MM.1S (cell line): ENCODE measurements around the gene CDH22.

ENCODE experiments used
- DNase-seq: peaks from one replicate; pipeline ENCODE4 v3.0.0-alpha.2; 2015
- H2AFZ ChIP-seq: fragments of 300-600 bp; sonication (generic); 2 replicates; pipeline ENCODE4 v1.6.0; 2016; ENCODE audit warnings: antibody characterized with exemption, low read length
- H3F3A ChIP-seq: fragments of 300-600 bp; sonication (generic); 2 replicates; pipeline ENCODE4 v1.6.1; 2016; ENCODE audit warnings: mild to moderate bottlenecking, antibody characterized with exemption, low read length, moderate library complexity, mixed read lengths; ENCODE audit not compliant: insufficient read depth
- H3K27ac ChIP-seq: fragments of 300-600 bp; sonication (generic); 2 replicates; pipeline ENCODE4 v1.5.1; 2016; ENCODE audit warnings: mild to moderate bottlenecking, low read length
- H3K27me3 ChIP-seq: fragments of 300-600 bp; sonication (generic); replicated peaks from 2 replicates; pipeline ENCODE4 v1.6.0; 2016; ENCODE audit warnings: low read length; ENCODE audit not compliant: insufficient read depth
- H3K36me3 ChIP-seq: fragments of 300-600 bp; sonication (generic); replicated peaks from 2 replicates; pipeline ENCODE4 v1.6.1; 2016; ENCODE audit warnings: mild to moderate bottlenecking, low read length, mixed read lengths; ENCODE audit not compliant: insufficient read depth
- H3K4me1 ChIP-seq: fragments of 300-600 bp; sonication (generic); 2 replicates; pipeline ENCODE4 v1.6.1; 2016; ENCODE audit warnings: low read length, mixed read lengths
- H3K4me2 ChIP-seq: fragments of 300-600 bp; sonication (generic); 2 replicates; pipeline ENCODE4 v1.6.0; 2016; ENCODE audit warnings: low read depth, low read length
- H3K4me3 ChIP-seq: fragments of 300-600 bp; sonication (generic); 2 replicates; pipeline ENCODE4 v1.5.1; 2016; ENCODE audit warnings: low read length, mixed read lengths
- H3K79me2 ChIP-seq: fragments of 300-600 bp; sonication (generic); 2 replicates; pipeline ENCODE4 v1.6.1; 2016; ENCODE audit warnings: mixed run types, low read length, mixed read lengths
- H3K9ac ChIP-seq: fragments of 300-600 bp; sonication (generic); 2 replicates; pipeline ENCODE4 v1.6.1; 2016; ENCODE audit warnings: low read length, mixed read lengths
- H3K9me2 ChIP-seq: fragments of 300-600 bp; sonication (generic); replicated peaks from 2 replicates; pipeline ENCODE4 v1.6.1; 2016; ENCODE audit warnings: mild to moderate bottlenecking, low read length, mixed read lengths; ENCODE audit not compliant: insufficient read depth
- H3K9me3 ChIP-seq: fragments of 300-600 bp; sonication (generic); replicated peaks from 2 replicates; pipeline ENCODE4 v1.6.1; 2016; ENCODE audit warnings: mild to moderate bottlenecking, low read length, mixed read lengths; ENCODE audit not compliant: insufficient read depth
- H4K20me1 ChIP-seq: fragments of 300-600 bp; sonication (generic); 2 replicates; pipeline ENCODE4 v1.6.1; 2016; ENCODE audit warnings: mild to moderate bottlenecking, low read length, moderate library complexity, mixed read lengths; ENCODE audit not compliant: insufficient read depth
- EZH2 ChIP-seq: fragments of 300-600 bp; sonication (generic); optimal IDR thresholded peaks from 2 replicates; pipeline ENCODE3; 2017; ENCODE audit warnings: low read depth, mild to moderate bottlenecking, antibody characterized with exemption, low read length, mixed read lengths
- EZH2phosphoT487 ChIP-seq: fragments of 300-600 bp; sonication (generic); IDR thresholded peaks from 2 replicates; pipeline ENCODE4 v1.6.1; 2018; ENCODE audit warnings: antibody characterized with exemption, low read length
- TF ChIP-seq, protein P1 (sequence below): fragments of 300-600 bp; sonication (generic); IDR thresholded peaks from 2 replicates; pipeline ENCODE4 v1.5.1; 2016; ENCODE audit warnings: antibody characterized with exemption, low read length, mixed read lengths

CDH22 gene

DNA sequence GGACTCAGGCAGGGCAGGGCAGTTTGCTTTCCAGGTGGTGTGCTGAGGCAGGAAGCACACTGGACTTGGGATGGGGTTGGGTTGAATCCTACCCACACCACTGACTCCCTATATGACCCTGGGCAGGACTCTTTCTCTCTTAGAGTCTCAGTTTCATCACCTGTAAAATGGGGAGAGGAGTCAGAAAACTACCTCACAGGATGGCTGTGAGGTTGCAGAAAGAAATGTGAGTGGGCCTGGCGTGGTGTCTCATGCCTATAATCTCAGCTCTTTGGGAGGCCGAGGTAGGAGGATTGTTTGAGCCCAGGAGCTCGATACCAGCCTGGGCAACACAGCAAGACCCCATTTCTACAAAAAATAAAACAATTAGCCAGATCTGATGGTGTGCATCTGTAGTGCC lies 122.9 kb downstream of the CDH22 start:
- Histone ChIP-seq H3K27ac (no peak overlapping the region), H3K27me3 (peaks cover 40% of the 10 kb centered on the region), H3F3A (no peaks in the 10 kb centered on the region), H3K4me3 (no peak overlapping the region), H3K4me1 (no peaks in the 10 kb centered on the region), H2AFZ (no peak overlapping the region), H3K9ac (no peak overlapping the region), H3K4me2 (no peak overlapping the region), H4K20me1 (no peaks in the 10 kb centered on the region), H3K79me2 (no peaks in the 10 kb centered on the region), H3K9me3 (no peaks in the 10 kb centered on the region), H3K36me3 (no peaks in the 10 kb centered on the region), H3K9me2 (no peaks in the 10 kb centered on the region)
- TF ChIP-seq EZH2phosphoT487 (no peak), EZH2 (no peak)
- TF ChIP-seq, protein P1, sequence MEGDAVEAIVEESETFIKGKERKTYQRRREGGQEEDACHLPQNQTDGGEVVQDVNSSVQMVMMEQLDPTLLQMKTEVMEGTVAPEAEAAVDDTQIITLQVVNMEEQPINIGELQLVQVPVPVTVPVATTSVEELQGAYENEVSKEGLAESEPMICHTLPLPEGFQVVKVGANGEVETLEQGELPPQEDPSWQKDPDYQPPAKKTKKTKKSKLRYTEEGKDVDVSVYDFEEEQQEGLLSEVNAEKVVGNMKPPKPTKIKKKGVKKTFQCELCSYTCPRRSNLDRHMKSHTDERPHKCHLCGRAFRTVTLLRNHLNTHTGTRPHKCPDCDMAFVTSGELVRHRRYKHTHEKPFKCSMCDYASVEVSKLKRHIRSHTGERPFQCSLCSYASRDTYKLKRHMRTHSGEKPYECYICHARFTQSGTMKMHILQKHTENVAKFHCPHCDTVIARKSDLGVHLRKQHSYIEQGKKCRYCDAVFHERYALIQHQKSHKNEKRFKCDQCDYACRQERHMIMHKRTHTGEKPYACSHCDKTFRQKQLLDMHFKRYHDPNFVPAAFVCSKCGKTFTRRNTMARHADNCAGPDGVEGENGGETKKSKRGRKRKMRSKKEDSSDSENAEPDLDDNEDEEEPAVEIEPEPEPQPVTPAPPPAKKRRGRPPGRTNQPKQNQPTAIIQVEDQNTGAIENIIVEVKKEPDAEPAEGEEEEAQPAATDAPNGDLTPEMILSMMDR: no peak
- DNase-seq: no peak

DNA sequence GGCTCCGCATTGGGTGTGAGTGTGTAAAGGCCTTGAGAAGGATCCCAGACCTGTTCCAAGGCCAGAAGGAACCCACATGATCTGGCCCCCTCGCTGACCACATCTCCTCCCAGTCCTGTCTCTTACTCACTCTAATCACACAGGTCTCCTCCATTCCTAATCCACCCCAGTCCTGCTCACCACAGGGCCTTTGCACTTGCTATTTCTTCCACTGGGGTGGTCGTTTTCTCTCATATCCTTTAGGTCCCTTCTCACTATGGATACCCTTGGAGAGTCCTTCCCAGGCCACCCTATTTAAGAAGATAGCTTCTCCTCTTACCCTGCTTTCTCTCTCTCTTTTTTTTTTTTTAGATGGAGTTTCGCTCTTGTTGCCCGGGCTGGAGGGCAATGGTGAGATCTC lies 124.5 kb downstream of the CDH22 start:
- H3K4me1 ChIP-seq: no peaks in the 10 kb centered on the region
- H3K9me2 ChIP-seq: no peaks in the 10 kb centered on the region
- no peak overlapping the region for H3K4me3 ChIP-seq
- no peaks in the 10 kb centered on the region for H3K79me2 ChIP-seq
- H3F3A ChIP-seq: no peaks in the 10 kb centered on the region
- H3K27me3 ChIP-seq: peaks cover 51% of the 10 kb centered on the region
- no peak overlapping the region for H2AFZ ChIP-seq
- TF ChIP-seq, protein P1: no peak
- TF ChIP-seq EZH2: no peak
- no peak for TF ChIP-seq EZH2phosphoT487
- no peaks in the 10 kb centered on the region for H4K20me1 ChIP-seq
- no peaks in the 10 kb centered on the region for H3K9me3 ChIP-seq
- DNase-seq: no peak
- H3K36me3 ChIP-seq: no peaks in the 10 kb centered on the region
- H3K9ac ChIP-seq: no peak overlapping the region
- H3K4me2 ChIP-seq: no peak overlapping the region
- no peak overlapping the region for H3K27ac ChIP-seq

DNA sequence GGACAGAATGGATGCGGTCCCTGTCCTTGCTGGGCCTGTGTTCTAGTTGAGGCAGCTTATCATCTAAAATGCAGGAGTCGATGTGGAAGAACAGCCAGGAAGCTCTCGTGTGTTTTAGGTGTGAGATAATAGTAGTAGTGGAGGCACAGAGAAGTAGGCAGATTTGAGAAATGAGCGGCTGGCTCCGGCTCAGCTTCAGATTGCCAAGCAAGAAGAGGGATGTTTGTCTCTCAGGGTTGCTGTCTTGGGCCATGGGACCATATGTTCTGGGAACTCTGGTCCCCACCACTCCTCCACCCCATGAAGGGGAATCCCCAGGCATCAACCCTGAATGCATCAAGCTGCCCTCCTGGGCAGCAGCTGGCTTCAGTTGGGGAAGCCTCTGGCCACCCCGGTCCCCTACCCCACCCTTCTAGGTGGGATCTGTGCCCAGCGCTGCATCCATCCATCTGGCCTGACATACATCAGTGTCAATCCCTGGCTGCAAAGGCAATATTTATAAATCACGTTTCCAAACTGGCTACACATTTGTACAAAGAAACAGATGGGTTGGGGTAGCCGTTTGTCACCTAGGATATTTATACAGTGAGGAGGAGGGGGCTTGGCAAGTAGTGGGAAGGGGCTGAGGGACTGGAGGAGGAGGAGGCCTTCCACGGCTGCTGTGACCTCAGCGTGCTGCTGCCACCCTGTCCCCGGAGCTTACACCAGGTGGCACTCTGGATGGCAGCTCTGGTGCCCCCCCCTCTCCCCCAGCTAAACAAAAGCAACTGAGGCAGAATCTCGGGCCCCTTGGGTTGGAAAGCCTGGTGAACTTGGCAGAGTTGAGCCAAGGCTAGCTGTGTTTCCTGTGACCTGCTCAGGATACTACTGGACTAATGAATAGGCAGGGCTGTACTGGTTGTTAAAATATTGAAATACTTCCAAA lies 125.8 kb downstream of the CDH22 start:
- Histone ChIP-seq H4K20me1 (no peaks in the 10 kb centered on the region), H3K9me2 (no peaks in the 10 kb centered on the region), H3K9me3 (no peaks in the 10 kb centered on the region), H3K27ac (no peak overlapping the region), H3K4me2 (no peak overlapping the region), H3K79me2 (no peaks in the 10 kb centered on the region), H3K9ac (no peak overlapping the region), H3K4me3 (no peak overlapping the region), H3F3A (no peaks in the 10 kb centered on the region), H2AFZ (no peak overlapping the region), H3K27me3 (peaks cover 55% of the 10 kb centered on the region), H3K36me3 (no peaks in the 10 kb centered on the region), H3K4me1 (no peaks in the 10 kb centered on the region)
- no peak for DNase-seq
- TF ChIP-seq EZH2phosphoT487: no peak

DNA sequence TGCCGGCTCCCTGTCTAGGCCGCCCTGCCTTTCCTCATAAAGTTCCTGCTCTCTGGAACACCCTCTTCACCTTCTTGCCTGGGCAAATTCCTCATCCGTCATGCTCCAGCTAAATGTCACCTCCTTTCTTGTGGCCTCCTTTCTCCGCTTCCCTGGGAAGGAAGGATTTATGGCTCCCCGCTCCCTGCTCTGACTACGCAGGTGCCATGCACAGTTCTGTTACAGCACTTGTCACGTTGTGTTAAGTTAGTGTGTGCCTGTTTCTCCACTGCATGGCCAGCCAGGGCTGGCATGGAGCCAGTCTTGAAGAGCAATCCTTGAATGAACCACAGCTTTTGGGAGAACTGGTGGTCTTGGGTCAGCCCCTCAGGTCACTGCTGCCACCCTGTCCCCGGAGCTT lies 128.4 kb downstream of the CDH22 start:
- Histone ChIP-seq H3K36me3 (no peaks in the 10 kb centered on the region), H3K79me2 (no peaks in the 10 kb centered on the region), H3K27ac (no peak overlapping the region), H3K4me1 (no peaks in the 10 kb centered on the region), H3K9ac (no peak overlapping the region), H3K4me3 (no peak overlapping the region), H2AFZ (no peak overlapping the region), H4K20me1 (no peaks in the 10 kb centered on the region), H3F3A (no peaks in the 10 kb centered on the region), H3K9me3 (no peaks in the 10 kb centered on the region), H3K9me2 (no peaks in the 10 kb centered on the region), H3K27me3 (peaks cover 76% of the 10 kb centered on the region), H3K4me2 (no peak overlapping the region)
- no peak for TF ChIP-seq EZH2phosphoT487
- no peak for TF ChIP-seq EZH2
- no peak for DNase-seq
